ENCODE measurements around the gene SGPP2.

The SGPP2 gene

GRCh38 chr2:222479859-222480258 is 55.5 kb downstream of the SGPP2 start:
- no peak for DNase-seq

DNA sequence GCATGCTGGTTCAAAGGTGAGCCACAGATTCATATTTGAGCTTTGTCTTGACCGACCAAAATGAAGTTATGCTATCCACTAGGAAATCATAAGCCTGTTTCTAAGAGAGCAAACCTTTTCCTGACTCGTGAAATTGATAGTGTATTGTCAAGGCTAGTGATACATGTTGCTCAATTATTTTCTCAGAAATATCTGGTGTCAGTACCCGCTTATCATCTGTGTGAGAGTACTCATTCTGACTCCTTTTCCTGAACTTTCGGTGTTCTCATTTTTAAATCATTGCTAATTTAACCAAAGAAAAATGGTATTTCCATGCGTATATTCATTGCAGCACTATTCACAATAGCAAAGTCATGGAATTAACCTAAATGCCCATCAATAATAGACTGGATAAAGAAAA is 56.2 kb downstream of the SGPP2 start:
- DNase-seq = no peak

- no peak for DNase-seq
These were observed 57.6 kb downstream of the SGPP2 start for GRCh38 chr2:222481941-222482340.

- DNase-seq = no peak
These were observed 59.2 kb downstream of the SGPP2 start for GRCh38 chr2:222483513-222484039.

GRCh38 chr2:222485367-222486211 is 61.2 kb downstream of the SGPP2 start:
- no peak for DNase-seq

- no peak for DNase-seq
These were observed 65.8 kb downstream of the SGPP2 start for GRCh38 chr2:222490131-222490530.

DNA sequence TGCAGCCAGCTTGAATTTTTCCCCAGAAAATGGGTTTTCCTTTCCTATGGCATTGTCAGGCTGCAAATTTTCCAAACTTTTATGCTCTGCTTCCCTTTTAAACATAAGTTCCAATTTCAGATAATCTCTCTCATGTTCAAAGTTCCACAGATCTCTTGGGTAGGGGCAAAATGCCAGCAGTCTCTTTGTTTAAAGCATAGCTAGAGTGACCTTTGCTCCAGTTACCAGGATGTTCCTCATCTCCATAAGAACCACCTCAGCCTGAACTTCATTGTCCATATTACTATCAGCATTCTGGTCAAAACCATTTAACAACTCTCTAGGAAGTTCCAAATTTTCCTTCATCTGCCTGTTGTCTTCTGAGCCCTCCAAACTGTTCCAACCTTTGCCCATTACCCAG is 68.3 kb downstream of the SGPP2 start:
- no peak for DNase-seq

- DNase-seq = no peak
These were observed 69.9 kb downstream of the SGPP2 start for GRCh38 chr2:222494104-222494739.

GRCh38 chr2:222495388-222495787 is 71.0 kb downstream of the SGPP2 start:
- DNase-seq = no peak

- DNase-seq = no peak
These were observed 74.9 kb downstream of the SGPP2 start for GRCh38 chr2:222499226-222499625.

- no peak for DNase-seq
These were observed 79.8 kb downstream of the SGPP2 start for GRCh38 chr2:222504191-222504590.

- peak; percentile 27 for DNase-seq
These were observed 80.4 kb downstream of the SGPP2 start for GRCh38 chr2:222504719-222505118.

DNA sequence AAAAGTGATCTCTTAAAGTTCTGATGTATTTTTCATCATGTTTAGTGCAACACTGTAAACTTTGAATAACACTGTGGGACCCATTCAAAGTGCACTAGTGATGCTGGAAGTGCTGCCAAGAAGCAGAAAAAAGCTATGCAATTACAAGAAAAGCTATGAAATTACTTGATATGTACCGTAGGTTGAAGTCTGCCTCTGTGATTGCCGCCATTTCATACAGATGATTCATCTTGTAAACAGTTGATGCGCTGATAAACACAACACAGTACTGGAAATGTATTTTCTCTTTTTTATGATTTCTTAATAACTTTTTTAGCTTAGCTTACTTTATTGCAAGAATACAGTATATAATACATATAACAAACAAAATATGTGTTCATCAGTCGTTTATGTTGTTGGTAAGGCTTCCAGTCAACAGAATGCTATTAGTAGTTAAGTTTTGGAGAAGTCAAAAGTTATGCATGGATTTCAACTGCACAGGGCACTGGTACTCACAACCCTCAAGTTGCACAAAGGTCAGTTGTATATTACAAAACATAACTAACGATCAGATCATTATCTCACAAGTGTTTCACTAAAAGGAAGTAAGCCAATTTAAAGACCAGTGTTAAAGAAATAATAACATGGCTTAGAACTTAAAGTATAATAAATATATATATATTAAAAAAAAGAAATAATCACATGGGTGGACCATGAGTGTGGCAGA is 82.0 kb downstream of the SGPP2 start:
- DNase-seq = no peak

- DNase-seq = no peak
These were observed 90.6 kb downstream of the SGPP2 start for GRCh38 chr2:222514901-222515300.

DNA sequence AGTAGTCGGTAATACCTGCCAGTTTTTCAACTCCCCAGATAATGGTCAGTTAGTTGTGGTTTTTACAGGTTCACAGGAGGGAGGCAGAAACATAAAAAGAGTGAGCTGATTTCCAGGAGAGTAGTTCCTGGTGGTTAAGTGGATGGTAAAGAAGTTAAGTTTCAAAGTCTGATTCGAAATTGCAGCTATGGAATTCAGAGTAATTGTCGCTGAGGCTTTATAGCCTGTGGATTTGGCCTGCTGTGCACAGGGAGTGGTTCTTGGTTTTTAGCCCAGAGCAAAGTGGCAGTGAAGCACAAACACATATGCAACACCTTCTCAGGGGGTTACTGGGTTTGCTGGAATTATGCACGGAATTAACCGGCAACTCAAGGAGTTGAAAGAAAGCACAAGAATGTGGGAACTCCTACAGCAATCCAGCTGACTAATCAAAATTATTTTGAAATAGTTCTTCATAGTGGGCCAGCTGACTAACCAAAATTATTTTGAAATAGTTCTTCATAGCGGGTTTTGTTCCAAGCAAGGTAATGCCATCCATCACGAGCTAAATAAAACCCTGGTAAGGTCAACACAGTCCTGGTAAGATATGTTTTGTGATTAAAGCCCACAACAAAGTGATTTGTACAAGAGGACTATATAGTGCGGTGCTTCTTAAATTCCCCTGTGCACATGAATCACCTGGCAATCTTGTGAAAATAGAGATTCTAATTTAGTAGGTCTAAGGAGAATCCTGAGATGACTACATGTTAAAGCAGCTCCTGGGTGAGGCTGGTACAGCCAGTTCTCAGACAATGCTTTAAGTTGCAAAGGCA is 94.4 kb downstream of the SGPP2 start:
- DNase-seq = no peak

GRCh38 chr2:222521099-222521498 is 96.8 kb downstream of the SGPP2 start:
- DNase-seq = no peak

- no peak for DNase-seq
These were observed 97.7 kb downstream of the SGPP2 start for GRCh38 chr2:222522082-222522481.

GRCh38 chr2:222523783-222524544 is 99.6 kb downstream of the SGPP2 start:
- DNase-seq = no peak

DNA sequence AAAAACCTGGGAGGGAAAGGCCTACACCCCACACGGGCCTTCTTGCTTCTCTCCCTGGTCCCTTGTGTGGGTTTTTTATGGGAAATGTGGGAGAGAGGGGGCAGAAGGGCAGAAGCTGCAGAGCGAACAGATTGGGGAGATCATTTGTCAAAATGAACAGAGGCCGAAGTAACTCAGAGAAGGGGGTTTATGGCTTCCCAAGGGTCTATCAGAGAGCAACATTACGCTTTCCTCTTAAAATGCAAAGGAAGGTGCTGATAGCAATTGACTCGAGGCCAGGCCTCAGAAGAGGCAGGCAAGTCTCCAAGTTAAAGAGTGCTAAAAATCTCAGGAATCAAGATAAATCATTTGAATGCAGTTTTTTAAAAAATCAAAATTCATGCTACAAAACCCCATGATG is 101.5 kb downstream of the SGPP2 start:
- no peak for DNase-seq

DNA sequence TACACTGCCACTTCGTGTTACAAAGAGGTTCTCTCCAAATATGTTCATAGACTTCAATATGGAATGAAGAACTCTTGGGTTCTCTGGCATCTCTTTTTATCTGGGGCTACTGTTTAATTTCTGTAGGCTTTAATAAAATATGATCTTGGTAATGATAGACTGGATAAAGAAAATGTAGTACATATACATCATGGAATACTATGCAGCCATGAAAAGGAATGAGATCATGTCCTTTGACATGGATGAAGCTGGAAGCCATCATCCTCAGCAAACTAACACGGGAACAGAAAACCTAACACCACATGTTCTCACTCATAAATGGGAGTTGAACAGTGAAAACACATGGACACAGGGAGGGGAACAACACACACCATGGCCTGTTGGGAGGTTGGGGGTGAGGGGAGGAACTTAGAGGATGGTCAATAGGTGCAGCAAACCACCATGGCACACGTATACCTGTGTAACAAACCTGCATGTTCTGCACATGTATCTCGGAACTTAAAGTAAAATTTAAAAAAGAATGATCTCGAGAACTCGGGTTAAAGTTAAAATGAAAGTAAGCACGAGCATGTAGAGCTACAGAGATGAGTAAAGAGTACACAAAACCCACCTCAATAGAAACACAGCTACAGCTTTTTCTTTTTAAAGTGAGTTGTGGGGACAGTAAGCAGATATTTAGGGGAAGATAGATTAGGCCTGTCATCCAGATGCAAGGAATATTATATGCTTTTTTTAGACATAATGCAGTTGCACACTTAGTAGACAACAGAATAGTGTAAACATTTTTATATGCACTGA is 102.3 kb downstream of the SGPP2 start:
- no peak for DNase-seq

- no peak for DNase-seq
These were observed 108.0 kb downstream of the SGPP2 start for GRCh38 chr2:222532315-222532714.
